BJ (cell line): ENCODE data around the gene CIB2. TPM values are rescaled to one million over a fixed set of nuclear protein-coding genes. Genes with fewer than 3 reads are reported as not detected.

Experiments
- CTCF ChIA-PET: fragments of 350-600 bp; formaldehyde crosslinking; extraction: SDS; loops from one replicate; lab custom pipeline; 2021; ENCODE audit warnings: antibody characterized with exemption, inconsistent platforms; lab: Yijun Ruan, JAX
- POLR2A ChIA-PET: fragments of 300-600 bp; sonication (Branson Sonifier 250); formaldehyde crosslinking; extraction: SDS; loops from one replicate; lab custom pipeline; 2021; ENCODE audit warnings: antibody characterized with exemption; lab: Charles Lee
- DNase-seq: peaks from one replicate; pipeline ENCODE4 v3.0.0-alpha.2; 2011; ENCODE audit warnings: low read depth
- H3K27me3 ChIP-seq: 2 replicates; pipeline ENCODE4 v1.6.0; 2011; ENCODE audit warnings: low read length; ENCODE audit not compliant: control insufficient read depth, insufficient read depth
- H3K36me3 ChIP-seq: 2 replicates; pipeline ENCODE4 v1.5.1; 2011; ENCODE audit warnings: low read length; ENCODE audit not compliant: control insufficient read depth, insufficient read depth
- H3K4me3 ChIP-seq: 2 replicates; pipeline ENCODE4 v1.5.1; 2011; ENCODE audit warnings: low read depth, mild to moderate bottlenecking, control low read depth, low read length
- CTCF ChIP-seq: IDR thresholded peaks from 2 replicates; pipeline ENCODE4 v1.5.1; 2011; ENCODE audit warnings: low read depth, mild to moderate bottlenecking, control low read depth, inconsistent platforms, low read length, moderate library complexity; ENCODE audit not compliant: insufficient read depth
- polyA plus RNA-seq: library from polyadenylated mRNA; depleted of rRNA; stranded (reverse); fragments of >200 nt; gene quantifications from 2 replicates; pipeline ENCODE4 v1.2.3, GENCODE V29; 2011

CIB2 gene
- polyA plus RNA-seq, 1 experiment, result 7.4 TPM

GRCh38 chr15:78104566-78105475 is 26.4 kb downstream of the CIB2 start:
- CTCF ChIA-PET, result interaction anchor here (1.0 to 14.4 kb wide), 5 partner anchors 11 to 146 kb away, joined by 3 to 282 read pairs (median 24); partner anchors contain the start of gene SH2D7
- H3K36me3 ChIP-seq, result no peaks in the 10 kb centered on the region
- POLR2A ChIA-PET, result no interaction called here
- DNase-seq, result no peak
- TF ChIP-seq CTCF, result no peak
- no peaks in the 10 kb centered on the region for H3K27me3 ChIP-seq
- no peak overlapping the region for H3K4me3 ChIP-seq

- H3K4me3 ChIP-seq, result no peak overlapping the region
- CTCF ChIA-PET, result interaction anchor here (2.4 to 14.4 kb wide), 3 partner anchors 10 to 145 kb away, joined by 8 to 282 read pairs (median 24); partner anchors contain the start of gene SH2D7
- H3K27me3 ChIP-seq, result no peaks in the 10 kb centered on the region
- TF ChIP-seq CTCF, result no peak
- POLR2A ChIA-PET, result no interaction called here
- no peaks in the 10 kb centered on the region for H3K36me3 ChIP-seq
- no peak for DNase-seq
Measured at GRCh38 chr15:78104119-78104479, 27.1 kb downstream of the CIB2 start.

GRCh38 chr15:78103406-78104118 is 27.7 kb downstream of the CIB2 start:
- Histone ChIP-seq H3K4me3 (no peak overlapping the region), H3K27me3 (no peaks in the 10 kb centered on the region), H3K36me3 (no peaks in the 10 kb centered on the region)
- DNase-seq, result no peak
- TF ChIP-seq CTCF, result no peak
- CTCF ChIA-PET, result interaction anchor here (1.0 to 14.4 kb wide), 6 partner anchors 9 to 202 kb away, joined by 3 to 282 read pairs (median 10); partner anchors contain the start of gene SH2D7
- POLR2A ChIA-PET, result no interaction called here

GRCh38 chr15:78102741-78103140 is 28.5 kb downstream of the CIB2 start:
- POLR2A ChIA-PET, result no interaction called here
- Histone ChIP-seq H3K27me3 (peaks cover under 1% of the 10 kb centered on the region; the same call in 1 of the 2 replicates), H3K36me3 (no peaks in the 10 kb centered on the region), H3K4me3 (no peak overlapping the region)
- CTCF ChIA-PET, result interaction anchor here (1.0 to 14.4 kb wide), 5 partner anchors 10 to 201 kb away, joined by 3 to 282 read pairs (median 13); no protein-coding TSS in a partner anchor
- TF ChIP-seq CTCF, result no peak
- no peak for DNase-seq

GRCh38 chr15:78102211-78102610 is 29.0 kb downstream of the CIB2 start:
- ChIA-PET POLR2A (no interaction called here), CTCF (interaction anchor here (1.5 to 14.4 kb wide), 4 partner anchors 10 to 143 kb away, joined by 9 to 282 read pairs (median 18); no protein-coding TSS in a partner anchor)
- TF ChIP-seq CTCF, result no peak
- Histone ChIP-seq H3K27me3 (peaks cover 1% of the 10 kb centered on the region; the same call in 1 of the 2 replicates), H3K4me3 (no peak overlapping the region), H3K36me3 (no peaks in the 10 kb centered on the region)
- no peak for DNase-seq
